MM.1S (cell line): ENCODE data around the gene MAB21L4.
A peak's percentile ranks its signal among the peaks of the same experiment; 100 is the strongest.

ENCODE experiments used
- DNase-seq: peaks from one replicate; pipeline ENCODE4 v3.0.0-alpha.2; 2015
- H2AFZ ChIP-seq: fragments of 300-600 bp; sonication (generic); 2 replicates; pipeline ENCODE4 v1.6.0; 2016; ENCODE audit warnings: antibody characterized with exemption, low read length
- H3F3A ChIP-seq: fragments of 300-600 bp; sonication (generic); 2 replicates; pipeline ENCODE4 v1.6.1; 2016; ENCODE audit warnings: mild to moderate bottlenecking, antibody characterized with exemption, low read length, moderate library complexity, mixed read lengths; ENCODE audit not compliant: insufficient read depth
- H3K27ac ChIP-seq: fragments of 300-600 bp; sonication (generic); 2 replicates; pipeline ENCODE4 v1.5.1; 2016; ENCODE audit warnings: mild to moderate bottlenecking, low read length
- H3K27me3 ChIP-seq: fragments of 300-600 bp; sonication (generic); replicated peaks from 2 replicates; pipeline ENCODE4 v1.6.0; 2016; ENCODE audit warnings: low read length; ENCODE audit not compliant: insufficient read depth
- H3K36me3 ChIP-seq: fragments of 300-600 bp; sonication (generic); replicated peaks from 2 replicates; pipeline ENCODE4 v1.6.1; 2016; ENCODE audit warnings: mild to moderate bottlenecking, low read length, mixed read lengths; ENCODE audit not compliant: insufficient read depth
- H3K4me1 ChIP-seq: fragments of 300-600 bp; sonication (generic); 2 replicates; pipeline ENCODE4 v1.6.1; 2016; ENCODE audit warnings: low read length, mixed read lengths
- H3K4me2 ChIP-seq: fragments of 300-600 bp; sonication (generic); 2 replicates; pipeline ENCODE4 v1.6.0; 2016; ENCODE audit warnings: low read depth, low read length
- H3K4me3 ChIP-seq: fragments of 300-600 bp; sonication (generic); 2 replicates; pipeline ENCODE4 v1.5.1; 2016; ENCODE audit warnings: low read length, mixed read lengths
- H3K79me2 ChIP-seq: fragments of 300-600 bp; sonication (generic); 2 replicates; pipeline ENCODE4 v1.6.1; 2016; ENCODE audit warnings: mixed run types, low read length, mixed read lengths
- H3K9ac ChIP-seq: fragments of 300-600 bp; sonication (generic); 2 replicates; pipeline ENCODE4 v1.6.1; 2016; ENCODE audit warnings: low read length, mixed read lengths
- H3K9me2 ChIP-seq: fragments of 300-600 bp; sonication (generic); replicated peaks from 2 replicates; pipeline ENCODE4 v1.6.1; 2016; ENCODE audit warnings: mild to moderate bottlenecking, low read length, mixed read lengths; ENCODE audit not compliant: insufficient read depth
- H3K9me3 ChIP-seq: fragments of 300-600 bp; sonication (generic); replicated peaks from 2 replicates; pipeline ENCODE4 v1.6.1; 2016; ENCODE audit warnings: mild to moderate bottlenecking, low read length, mixed read lengths; ENCODE audit not compliant: insufficient read depth
- H4K20me1 ChIP-seq: fragments of 300-600 bp; sonication (generic); 2 replicates; pipeline ENCODE4 v1.6.1; 2016; ENCODE audit warnings: mild to moderate bottlenecking, low read length, moderate library complexity, mixed read lengths; ENCODE audit not compliant: insufficient read depth
- EZH2 ChIP-seq: fragments of 300-600 bp; sonication (generic); optimal IDR thresholded peaks from 2 replicates; pipeline ENCODE3; 2017; ENCODE audit warnings: low read depth, mild to moderate bottlenecking, antibody characterized with exemption, low read length, mixed read lengths
- EZH2phosphoT487 ChIP-seq: fragments of 300-600 bp; sonication (generic); IDR thresholded peaks from 2 replicates; pipeline ENCODE4 v1.6.1; 2018; ENCODE audit warnings: antibody characterized with exemption, low read length
- TF ChIP-seq, protein P1 (sequence below): fragments of 300-600 bp; sonication (generic); IDR thresholded peaks from 2 replicates; pipeline ENCODE4 v1.5.1; 2016; ENCODE audit warnings: antibody characterized with exemption, low read length, mixed read lengths

MAB21L4 gene

DNA sequence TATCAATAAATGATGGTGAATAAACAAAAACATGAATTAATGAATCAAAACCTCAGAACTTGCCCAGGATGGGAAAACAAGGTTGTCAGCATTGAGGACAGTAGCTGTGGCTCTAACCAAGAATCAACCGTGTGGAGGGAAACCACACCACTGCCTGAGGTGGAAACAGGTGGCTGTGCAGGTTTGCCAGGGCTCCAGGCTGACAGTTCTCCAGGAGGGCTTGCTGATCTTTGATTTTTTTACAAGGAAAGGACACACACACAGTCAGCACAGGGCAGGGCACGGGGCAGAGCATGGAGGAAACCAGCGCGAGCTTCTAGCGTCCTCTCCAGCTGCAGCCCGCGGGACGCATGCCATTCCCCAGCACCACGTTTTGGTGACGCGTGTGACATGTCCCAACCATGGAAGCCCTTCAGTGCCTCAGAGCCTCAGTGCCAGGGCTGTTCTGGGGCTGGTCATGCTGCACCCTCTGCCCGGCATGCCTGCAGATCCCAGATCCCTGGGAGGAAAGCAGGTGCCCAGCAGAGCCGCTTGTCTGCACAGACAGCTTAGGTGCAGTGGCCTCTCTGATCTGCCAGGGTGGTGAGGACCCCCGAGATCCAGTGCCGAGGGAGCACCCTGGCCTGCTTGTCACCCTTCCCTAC is 43.2 kb downstream of the MAB21L4 start:
- H3K9me3 ChIP-seq, result no peaks in the 10 kb centered on the region
- no peaks in the 10 kb centered on the region for H3F3A ChIP-seq
- H3K79me2 ChIP-seq, result no peaks in the 10 kb centered on the region
- no peaks in the 10 kb centered on the region for H3K36me3 ChIP-seq
- no peak for TF ChIP-seq EZH2phosphoT487
- no peak for TF ChIP-seq EZH2
- TF ChIP-seq, protein P1, sequence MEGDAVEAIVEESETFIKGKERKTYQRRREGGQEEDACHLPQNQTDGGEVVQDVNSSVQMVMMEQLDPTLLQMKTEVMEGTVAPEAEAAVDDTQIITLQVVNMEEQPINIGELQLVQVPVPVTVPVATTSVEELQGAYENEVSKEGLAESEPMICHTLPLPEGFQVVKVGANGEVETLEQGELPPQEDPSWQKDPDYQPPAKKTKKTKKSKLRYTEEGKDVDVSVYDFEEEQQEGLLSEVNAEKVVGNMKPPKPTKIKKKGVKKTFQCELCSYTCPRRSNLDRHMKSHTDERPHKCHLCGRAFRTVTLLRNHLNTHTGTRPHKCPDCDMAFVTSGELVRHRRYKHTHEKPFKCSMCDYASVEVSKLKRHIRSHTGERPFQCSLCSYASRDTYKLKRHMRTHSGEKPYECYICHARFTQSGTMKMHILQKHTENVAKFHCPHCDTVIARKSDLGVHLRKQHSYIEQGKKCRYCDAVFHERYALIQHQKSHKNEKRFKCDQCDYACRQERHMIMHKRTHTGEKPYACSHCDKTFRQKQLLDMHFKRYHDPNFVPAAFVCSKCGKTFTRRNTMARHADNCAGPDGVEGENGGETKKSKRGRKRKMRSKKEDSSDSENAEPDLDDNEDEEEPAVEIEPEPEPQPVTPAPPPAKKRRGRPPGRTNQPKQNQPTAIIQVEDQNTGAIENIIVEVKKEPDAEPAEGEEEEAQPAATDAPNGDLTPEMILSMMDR, result no peak
- H2AFZ ChIP-seq, result no peak overlapping the region
- H3K4me2 ChIP-seq, result no peak overlapping the region
- H3K4me3 ChIP-seq, result no peak overlapping the region
- no peak for DNase-seq
- no peaks in the 10 kb centered on the region for H3K9me2 ChIP-seq
- H3K27me3 ChIP-seq, result peaks cover 68% of the 10 kb centered on the region
- H3K27ac ChIP-seq, result no peak overlapping the region
- H3K4me1 ChIP-seq, result no peaks in the 10 kb centered on the region
- no peak overlapping the region for H3K9ac ChIP-seq
- H4K20me1 ChIP-seq, result no peaks in the 10 kb centered on the region

DNA sequence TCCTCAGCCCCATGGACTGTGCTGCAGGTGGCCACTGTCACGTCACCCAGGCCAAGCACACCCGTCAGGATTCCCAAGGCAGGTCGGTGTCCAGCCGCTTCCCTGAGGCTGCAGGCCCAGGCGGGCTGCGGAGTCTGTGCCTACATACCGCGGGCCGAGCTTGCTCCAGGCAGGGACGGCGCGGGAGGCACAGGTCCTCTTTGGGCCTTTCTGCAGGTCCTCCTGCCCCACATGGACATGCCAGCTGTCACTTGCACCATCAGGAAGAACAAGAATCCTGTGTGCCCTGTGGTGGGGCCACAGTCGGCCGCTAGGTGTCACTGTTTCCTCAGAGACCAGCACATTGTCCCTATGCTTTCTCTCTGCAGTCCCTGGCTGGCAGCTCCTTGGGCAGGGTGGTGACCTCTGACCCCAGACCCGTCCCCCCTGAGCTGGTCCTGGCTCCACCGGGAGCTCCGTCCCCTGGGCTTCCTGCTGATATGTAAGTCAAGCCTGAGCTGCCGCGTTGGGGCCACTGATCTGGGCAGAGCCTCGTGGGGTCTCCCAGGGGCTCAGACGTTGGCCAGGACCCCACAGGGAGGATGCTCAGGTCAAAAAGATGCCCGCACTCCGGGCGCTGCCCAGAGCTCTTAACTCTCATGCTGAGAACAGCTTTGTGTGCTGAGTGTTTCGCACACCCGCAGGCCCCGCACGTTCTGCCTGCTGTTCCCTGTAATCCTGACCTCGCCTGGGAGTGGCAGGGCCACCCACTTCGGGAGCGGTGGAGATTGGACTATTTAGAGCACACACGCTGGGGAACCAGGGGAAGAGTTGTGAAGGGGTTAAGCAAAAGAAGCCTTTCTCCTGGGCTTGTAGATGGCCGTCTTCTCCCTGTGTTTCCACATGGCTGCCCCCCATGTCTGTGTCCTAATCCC is 44.6 kb downstream of the MAB21L4 start:
- peak; percentile 57 for DNase-seq

DNA sequence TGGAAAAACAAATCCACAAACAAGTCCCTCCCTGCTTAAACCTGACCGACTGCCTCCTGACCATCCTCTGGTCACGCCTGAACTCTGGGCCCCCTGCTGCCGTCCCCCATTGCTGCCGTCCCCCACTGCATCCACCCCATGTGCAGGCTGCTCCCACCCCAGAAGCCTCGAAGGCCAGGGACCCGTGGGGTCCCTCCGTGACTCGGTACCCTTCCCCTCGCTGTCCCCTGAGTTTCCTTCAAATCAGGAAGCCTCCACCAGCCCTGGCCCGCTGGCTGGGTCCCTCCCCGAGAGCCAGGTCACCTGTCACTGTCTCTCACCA is 45.2 kb downstream of the MAB21L4 start:
- Histone ChIP-seq H3K36me3 (no peaks in the 10 kb centered on the region), H3K27me3 (peaks cover 54% of the 10 kb centered on the region)
- TF ChIP-seq EZH2 (no peak), EZH2phosphoT487 (no peak)
- TF ChIP-seq, protein P1, result no peak

More for the DNA sequence above, 44.6 kb downstream of the MAB21L4 start:
- Histone ChIP-seq H3K79me2 (no peaks in the 10 kb centered on the region), H3K4me1 (no peaks in the 10 kb centered on the region), H4K20me1 (no peaks in the 10 kb centered on the region), H3K36me3 (no peaks in the 10 kb centered on the region), H3K27me3 (peaks cover 60% of the 10 kb centered on the region), H3K9me3 (no peaks in the 10 kb centered on the region), H3F3A (no peaks in the 10 kb centered on the region), H3K4me3 (no peak overlapping the region), H2AFZ (no peak overlapping the region), H3K9me2 (no peaks in the 10 kb centered on the region), H3K27ac (no peak overlapping the region), H3K9ac (no peak overlapping the region), H3K4me2 (no peak overlapping the region)
- no peak for TF ChIP-seq EZH2
- TF ChIP-seq, protein P1, result peak; percentile 81

More for the DNA sequence above, 45.2 kb downstream of the MAB21L4 start:
- Histone ChIP-seq H2AFZ (no peak overlapping the region), H3K4me2 (no peak overlapping the region), H3K9ac (no peak overlapping the region), H3K27ac (no peak overlapping the region), H3K4me1 (no peaks in the 10 kb centered on the region), H3K4me3 (no peak overlapping the region), H3K9me3 (no peaks in the 10 kb centered on the region), H4K20me1 (no peaks in the 10 kb centered on the region), H3K9me2 (no peaks in the 10 kb centered on the region), H3K79me2 (no peaks in the 10 kb centered on the region), H3F3A (no peaks in the 10 kb centered on the region)
- DNase-seq, result no peak
